Endodermal cell (in vitro differentiated cells): Measurements from ENCODE around the gene GOSR2. TPM values are rescaled to one million over a fixed set of nuclear protein-coding genes. Genes with fewer than 3 reads are reported as not detected.

Source experiments
- DNase-seq: peaks from one replicate; pipeline ENCODE4 v3.0.0-alpha.2; 2017
- H3K27ac ChIP-seq: 2 replicates; pipeline ENCODE4 v1.5.1; 2013; ENCODE audit warnings: mild to moderate bottlenecking, low read depth, low read length, moderate library complexity
- H3K27me3 ChIP-seq: 2 replicates; pipeline ENCODE4 v1.6.1; 2013; ENCODE audit warnings: mild to moderate bottlenecking, low read length, moderate library complexity; ENCODE audit not compliant: insufficient read depth, control insufficient read depth, poor library complexity, severe bottlenecking
- H3K36me3 ChIP-seq: 2 replicates; pipeline ENCODE4 v1.7.0; 2013; ENCODE audit warnings: mild to moderate bottlenecking, low read length, moderate library complexity; ENCODE audit not compliant: control insufficient read depth, insufficient read depth
- H3K4me1 ChIP-seq: one replicate; pipeline ENCODE4 v1.7.0; 2013; ENCODE audit warnings: low read length; ENCODE audit not compliant: control insufficient read depth, insufficient read depth
- H3K4me3 ChIP-seq: 2 replicates; pipeline ENCODE4 v1.5.1; 2013; ENCODE audit warnings: mild to moderate bottlenecking, low read length, moderate library complexity
- H3K9ac ChIP-seq: 2 replicates; pipeline ENCODE4 v1.6.1; 2013; ENCODE audit warnings: mild to moderate bottlenecking, low read length, moderate library complexity; ENCODE audit not compliant: poor library complexity, severe bottlenecking; ENCODE audit errors: extremely low read depth
- H3K9me3 ChIP-seq: 2 replicates; pipeline ENCODE4 v1.6.1; 2013; ENCODE audit warnings: mild to moderate bottlenecking, low read length, moderate library complexity; ENCODE audit not compliant: control insufficient read depth
- H3K27ac Mint-ChIP-seq: 2 replicates; pipeline ENCODE4 v1.8.0; 2020; ENCODE audit warnings: mixed read lengths
- H3K27me3 Mint-ChIP-seq: 2 replicates; pipeline ENCODE4 v1.8.0; 2021; ENCODE audit warnings: mild to moderate bottlenecking, mixed read lengths; ENCODE audit not compliant: insufficient read depth
- H3K36me3 Mint-ChIP-seq: 2 replicates; pipeline ENCODE4 v1.8.0; 2020; ENCODE audit warnings: low read depth, mixed read lengths
- H3K4me1 Mint-ChIP-seq: 2 replicates; pipeline ENCODE4 v1.8.0; 2020; ENCODE audit warnings: mixed read lengths
- H3K4me3 Mint-ChIP-seq: 2 replicates; pipeline ENCODE4 v1.8.0; 2020; ENCODE audit warnings: mild to moderate bottlenecking, moderate library complexity, mixed read lengths
- H3K9me3 Mint-ChIP-seq: 2 replicates; pipeline ENCODE4 v1.8.0; 2020; ENCODE audit warnings: mild to moderate bottlenecking, mixed read lengths
- WGBS, 2 experiments: methylation state at CpG; one replicate each; pipeline versions ENCODE4 v1.1.5 to v1.1.7; 2013; ENCODE audit warnings: missing lambda C conversion rate in 2 of 2, mixed read lengths in 1 of 2; ENCODE audit not compliant: insufficient coverage in 1 of 2, insufficient read length in 1 of 2; 5-methylcytosine and 5-hydroxymethylcytosine counted together
- long read RNA-seq, 4 experiments: library from polyadenylated mRNA in 2 of 4; library from RNA in 1 of 4; library from capped mRNA in 1 of 4; stranded (forward) in 3 of 4; unstranded in 1 of 4; transcript quantifications; one replicate each; pipeline ENCODE4 v2.0.0, GENCODE V29; 2020 to 2021; ENCODE audit warnings: inconsistent platforms in 1 of 4
- polyA plus RNA-seq, 2 experiments: library from polyadenylated mRNA; stranded (reverse); fragments of 50-300 nt; gene quantifications; one replicate each; pipeline ENCODE4 v1.2.3, GENCODE V29; 2013
- total RNA-seq, 2 donors: library from RNA; stranded (reverse); fragmentation: NEBNext Ultra II Directional in 1 of 2; extraction: Animal tissue kit (Norgen Biotek cat#: 25700) in 1 of 2; gene quantifications; 2 replicates in 1 of 2; 3 replicates in 1 of 2; pipeline ENCODE4 v1.2.1, GENCODE V29; 2021
- TF ChIP-seq, protein P1 (sequence below): fragments of 200-600 bp; sonication (generic); conservative IDR thresholded peaks from 2 replicates; pipeline ENCODE4 v1.5.0; 2021; ENCODE audit warnings: antibody characterized with exemption, mild to moderate bottlenecking

Gene GOSR2
- total RNA-seq: 10 to 100 TPM; 51.9 to 65.5 TPM
- polyA plus RNA-seq (2013, experiment 1 of 2): 39.7 TPM
- 33.5 TPM for polyA plus RNA-seq (2013, experiment 2 of 2)
- long read RNA-seq, experiment 1, transcript GOSR2-232 (6 exons, 3,964 nt): major isoform, 5 of 17 reads
- long read RNA-seq, experiment 1, partial matches to known transcripts: 2 of 17 reads
- long read RNA-seq, experiment 1, other reads (novel, unspliced or antisense): 4 of 17 reads
- long read RNA-seq, experiment 2, transcript GOSR2-239 (5 exons, 3,871 nt): minor isoform, 10 of 77 reads
- long read RNA-seq, experiment 2, transcript GOSR2-240 (5 exons, 3,059 nt): minor isoform, 9 of 77 reads
- long read RNA-seq, experiment 2, transcript GOSR2-232 (6 exons, 3,964 nt): major isoform, 36 of 77 reads
- long read RNA-seq, experiment 2, transcript GOSR2-209 (4 exons, 1,444 nt): minor isoform, 5 of 77 reads
- long read RNA-seq, experiment 2, partial matches to known transcripts: 1 of 77 reads
- long read RNA-seq, experiment 2, other reads (novel, unspliced or antisense): 9 of 77 reads
- long read RNA-seq, experiment 3, transcript GOSR2-201 (7 exons, 1,245 nt): minor isoform, 6 of 205 reads
- long read RNA-seq, experiment 3, transcript GOSR2-240 (5 exons, 3,059 nt): minor isoform, 16 of 205 reads
- long read RNA-seq, experiment 3, transcript GOSR2-239 (5 exons, 3,871 nt): minor isoform, 8 of 205 reads
- long read RNA-seq, experiment 3, transcript GOSR2-232 (6 exons, 3,964 nt): major isoform, 134 of 205 reads
- long read RNA-seq, experiment 3, partial matches to known transcripts: 2 of 205 reads
- long read RNA-seq, experiment 3, other reads (novel, unspliced or antisense): 13 of 205 reads
- long read RNA-seq, experiment 4, transcript GOSR2-209 (4 exons, 1,444 nt): minor isoform, 12 of 48 reads
- long read RNA-seq, experiment 4, transcript GOSR2-232 (6 exons, 3,964 nt): major isoform, 21 of 48 reads
- long read RNA-seq, experiment 4, partial matches to known transcripts: 1 of 48 reads
- long read RNA-seq, experiment 4, other reads (novel, unspliced or antisense): 1 of 48 reads

DNA sequence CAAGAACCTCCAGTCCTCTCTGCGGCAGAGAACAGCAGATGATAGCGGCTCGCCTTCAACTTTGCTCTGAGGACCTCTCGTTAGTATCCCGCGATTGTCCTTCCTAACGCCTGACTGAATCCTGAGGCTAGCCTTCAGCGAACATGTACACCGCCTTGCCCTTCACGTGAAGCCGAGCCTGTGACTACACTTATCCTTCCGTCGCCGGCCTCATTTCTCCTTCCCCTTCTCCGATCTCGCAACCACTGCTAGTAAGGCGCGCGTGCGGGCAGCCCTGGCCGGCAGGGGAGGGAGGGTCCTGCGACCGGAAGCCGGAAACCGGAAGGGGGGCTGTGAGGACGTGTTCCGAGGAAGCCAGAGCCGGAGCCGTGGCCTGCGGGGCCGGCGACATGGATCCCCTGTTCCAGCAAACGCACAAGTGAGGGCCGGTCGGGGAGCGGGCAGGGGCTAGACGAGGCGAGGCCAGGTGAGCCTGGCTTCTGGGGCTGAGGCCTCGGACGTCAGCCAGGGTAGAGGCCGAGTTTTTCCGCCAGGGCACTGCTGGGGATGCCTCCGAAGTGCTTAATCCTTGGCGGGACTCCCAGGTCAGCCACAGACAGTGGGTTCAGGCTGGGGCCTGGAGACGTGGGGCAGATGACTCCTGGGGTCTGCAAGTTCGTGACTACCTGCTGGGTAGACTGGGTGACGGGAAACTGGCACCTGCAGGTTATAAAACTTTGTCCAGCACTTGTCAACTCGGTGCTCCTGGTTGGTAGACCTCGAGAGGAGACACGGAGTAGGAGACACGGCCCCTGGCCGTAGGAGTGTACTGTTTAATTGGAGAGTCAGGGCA is at the start of gene GOSR2:
Gene GOSR2 (plus strand): TSS at position 357 of the 832 bp plus-strand sequence. CDS start 33 bp downstream, at position 390.
- peak; percentile 98 for DNase-seq
- Histone ChIP-seq H3K27ac (peak within 1 kb of the TSS; percentile 100), H3K27me3 (peaks cover 11% of the 10 kb centered on the region), H3K36me3 (peaks cover 5% of the 10 kb centered on the region), H3K4me1 (no peaks in the 10 kb centered on the region), H3K9ac (peak within 1 kb of the TSS; percentile 96), H3K4me3 (peak within 1 kb of the TSS; percentile 99), H3K9me3 (no peaks in the 10 kb centered on the region)
- H3K4me3 Mint-ChIP-seq: peak within 1 kb of the TSS; percentile 91
- H3K27ac Mint-ChIP-seq: peak within 1 kb of the TSS; percentile 100
- H3K36me3 Mint-ChIP-seq: no peaks in the 10 kb centered on the region
- peaks cover 18% of the 10 kb centered on the region for H3K27me3 Mint-ChIP-seq
- peaks cover 4% of the 10 kb centered on the region for H3K4me1 Mint-ChIP-seq
- TF ChIP-seq, protein P1, sequence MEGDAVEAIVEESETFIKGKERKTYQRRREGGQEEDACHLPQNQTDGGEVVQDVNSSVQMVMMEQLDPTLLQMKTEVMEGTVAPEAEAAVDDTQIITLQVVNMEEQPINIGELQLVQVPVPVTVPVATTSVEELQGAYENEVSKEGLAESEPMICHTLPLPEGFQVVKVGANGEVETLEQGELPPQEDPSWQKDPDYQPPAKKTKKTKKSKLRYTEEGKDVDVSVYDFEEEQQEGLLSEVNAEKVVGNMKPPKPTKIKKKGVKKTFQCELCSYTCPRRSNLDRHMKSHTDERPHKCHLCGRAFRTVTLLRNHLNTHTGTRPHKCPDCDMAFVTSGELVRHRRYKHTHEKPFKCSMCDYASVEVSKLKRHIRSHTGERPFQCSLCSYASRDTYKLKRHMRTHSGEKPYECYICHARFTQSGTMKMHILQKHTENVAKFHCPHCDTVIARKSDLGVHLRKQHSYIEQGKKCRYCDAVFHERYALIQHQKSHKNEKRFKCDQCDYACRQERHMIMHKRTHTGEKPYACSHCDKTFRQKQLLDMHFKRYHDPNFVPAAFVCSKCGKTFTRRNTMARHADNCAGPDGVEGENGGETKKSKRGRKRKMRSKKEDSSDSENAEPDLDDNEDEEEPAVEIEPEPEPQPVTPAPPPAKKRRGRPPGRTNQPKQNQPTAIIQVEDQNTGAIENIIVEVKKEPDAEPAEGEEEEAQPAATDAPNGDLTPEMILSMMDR: no peak
- 0% methylated on average over 11 to 52 of the region's 52 CpGs for WGBS, 2 experiments
- H3K9me3 Mint-ChIP-seq: no peaks in the 10 kb centered on the region

DNA sequence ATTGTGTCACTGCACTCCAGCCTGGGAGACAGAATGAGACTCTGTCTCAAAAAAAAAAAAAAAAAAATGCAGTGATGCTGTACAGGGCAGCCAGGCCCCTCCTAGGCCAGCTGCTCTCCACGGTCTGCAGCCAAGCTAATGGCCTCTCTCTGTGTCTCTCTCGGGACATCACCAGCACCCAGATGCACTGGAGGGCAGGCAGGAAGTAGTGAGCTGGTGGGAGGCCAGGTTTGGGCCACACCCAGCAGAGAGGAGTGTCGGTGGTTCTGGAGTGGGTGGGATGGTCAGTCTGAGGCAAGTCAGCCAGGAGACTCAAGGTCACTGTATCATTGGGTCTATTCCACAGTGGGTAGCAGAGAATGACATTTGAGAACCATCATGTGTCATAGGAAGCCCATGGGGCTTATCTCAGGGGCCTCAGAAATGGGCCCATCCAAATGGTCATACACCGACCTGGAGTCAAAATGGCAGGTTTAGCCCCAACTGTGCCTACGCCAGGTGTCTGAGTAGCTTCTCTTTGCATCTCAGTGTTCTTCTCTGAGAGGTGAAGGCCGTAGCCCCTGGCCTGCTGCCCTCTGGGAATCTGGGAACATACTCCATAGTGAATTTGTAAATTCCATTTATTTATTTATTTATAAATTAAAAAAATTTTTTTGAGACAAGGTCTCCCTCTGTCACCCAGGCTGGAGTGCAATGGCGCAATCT is 48.9 kb upstream of the GOSR2 start:
- TF ChIP-seq, protein P1: no peak
- no peaks in the 10 kb centered on the region for H3K9me3 ChIP-seq
- H3K9ac ChIP-seq: no peak overlapping the region
- DNase-seq: no peak
- H3K4me1 ChIP-seq: no peaks in the 10 kb centered on the region
- Mint-ChIP-seq H3K9me3 (no peaks in the 10 kb centered on the region), H3K4me1 (no peaks in the 10 kb centered on the region), H3K27me3 (peaks cover 6% of the 10 kb centered on the region), H3K27ac (no peak overlapping the region), H3K4me3 (no peak overlapping the region), H3K36me3 (no peaks in the 10 kb centered on the region)
- no peak overlapping the region for H3K27ac ChIP-seq
- no peak overlapping the region for H3K4me3 ChIP-seq
- no peaks in the 10 kb centered on the region for H3K36me3 ChIP-seq
- no peaks in the 10 kb centered on the region for H3K27me3 ChIP-seq
- 91 to 97% methylated on average over 3 to 7 of the region's 7 CpGs for WGBS, 2 experiments
